ENCODE results near the gene FAM186B.

Gene FAM186B

GRCh38 chr12:49540229-49541139, 65.0 kb downstream of the FAM186B start:
- DNase-seq (ENCODE audit: low read depth in 2 of 2, low spot score in 1 of 2): no peak

DNA sequence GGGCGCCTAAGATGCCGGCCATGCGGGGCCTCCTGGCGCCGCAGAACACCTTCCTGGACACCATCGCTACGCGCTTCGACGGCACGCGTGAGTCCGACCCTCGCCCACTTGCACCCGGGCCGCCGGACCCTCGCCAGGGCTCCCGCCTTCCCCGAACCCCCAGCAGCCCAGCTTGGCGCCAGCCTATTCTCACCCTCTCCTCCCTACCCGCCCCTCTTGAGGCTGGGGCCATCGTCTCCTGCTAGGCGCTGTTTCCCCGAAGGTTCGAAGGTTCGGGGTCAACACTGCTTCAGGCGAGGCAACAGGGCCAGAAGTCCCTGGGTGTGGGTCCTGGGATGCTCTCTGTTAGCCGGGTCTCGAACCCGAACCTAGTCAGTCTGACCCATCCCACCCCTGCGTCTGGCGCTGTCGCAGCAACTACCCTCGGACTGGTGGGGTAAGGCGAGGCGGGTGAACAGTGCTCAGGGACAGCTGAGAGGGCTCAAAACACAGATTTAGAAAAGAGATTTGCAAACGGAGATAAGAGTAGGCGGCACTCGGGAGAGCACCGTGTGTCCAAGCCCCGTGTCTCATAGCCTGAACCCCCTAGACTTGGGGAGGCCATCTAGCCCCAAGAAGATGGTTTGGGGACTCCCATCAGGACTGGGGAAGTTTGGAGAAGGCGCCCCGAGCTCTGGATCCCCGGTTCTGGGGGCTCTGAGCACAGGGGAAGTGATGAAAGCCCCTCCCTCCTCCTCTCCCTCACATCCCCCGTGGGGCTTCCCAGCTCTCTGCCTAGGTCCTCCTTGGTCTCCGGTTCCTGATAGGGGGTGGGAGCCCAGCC, 65.8 kb downstream of the FAM186B start:
- DNase-seq (ENCODE audit: low read depth in 2 of 2, low spot score in 1 of 2): no peak

DNA sequence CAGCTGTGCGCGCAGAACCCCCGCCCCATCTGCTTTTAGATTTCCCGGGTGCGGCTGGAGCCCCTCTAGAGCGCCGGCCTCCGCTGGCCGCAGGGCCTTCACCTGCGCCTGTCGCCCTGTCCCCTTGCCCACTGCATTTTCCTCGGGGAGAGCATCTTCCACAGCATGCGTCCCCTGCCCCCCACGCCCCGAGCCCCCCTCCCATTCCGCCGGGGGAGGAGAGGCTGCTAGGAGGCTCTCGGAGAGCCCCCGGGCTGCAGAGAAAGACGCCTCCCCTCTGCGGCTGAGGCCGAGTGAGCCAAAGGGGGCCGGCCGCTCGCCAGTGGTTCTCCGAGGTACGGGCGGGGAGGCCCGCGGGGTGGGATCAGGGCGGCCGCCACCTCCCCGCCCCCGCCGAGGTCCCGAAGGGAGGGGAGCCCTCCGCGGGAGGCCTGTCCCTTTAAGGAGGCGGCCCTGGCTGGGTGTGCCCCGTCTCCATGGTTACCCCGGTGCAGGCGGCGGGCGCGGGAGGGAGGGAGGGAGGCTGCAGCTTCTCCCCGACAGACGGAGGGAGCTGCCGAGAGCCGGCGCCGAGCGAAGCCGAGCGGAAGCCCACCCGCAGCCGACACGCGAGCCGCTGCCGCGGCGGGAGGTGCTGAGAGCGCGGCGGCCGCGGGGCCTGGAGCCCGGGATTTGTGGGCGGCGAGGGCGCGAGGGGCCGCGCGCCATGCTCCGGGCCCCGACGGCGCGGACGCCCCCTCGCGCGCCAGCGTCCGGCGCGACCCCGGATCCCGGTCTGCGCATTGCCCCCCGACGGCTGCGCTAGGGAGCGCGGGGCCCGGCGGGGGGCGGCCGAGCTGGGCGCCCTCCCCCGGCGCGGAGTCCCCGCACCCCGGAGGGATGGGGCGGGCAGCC, 66.7 kb downstream of the FAM186B start, which contains the start of gene KCNH3:
KCNH3 (plus strand) TSS at position 521 of the 894 bp plus-strand sequence. CDS start 387 bp downstream, outside the sequence.
- peak; percentile 75 to 82 for DNase-seq (ENCODE audit: low read depth in 2 of 2, low spot score in 1 of 2)

DNA sequence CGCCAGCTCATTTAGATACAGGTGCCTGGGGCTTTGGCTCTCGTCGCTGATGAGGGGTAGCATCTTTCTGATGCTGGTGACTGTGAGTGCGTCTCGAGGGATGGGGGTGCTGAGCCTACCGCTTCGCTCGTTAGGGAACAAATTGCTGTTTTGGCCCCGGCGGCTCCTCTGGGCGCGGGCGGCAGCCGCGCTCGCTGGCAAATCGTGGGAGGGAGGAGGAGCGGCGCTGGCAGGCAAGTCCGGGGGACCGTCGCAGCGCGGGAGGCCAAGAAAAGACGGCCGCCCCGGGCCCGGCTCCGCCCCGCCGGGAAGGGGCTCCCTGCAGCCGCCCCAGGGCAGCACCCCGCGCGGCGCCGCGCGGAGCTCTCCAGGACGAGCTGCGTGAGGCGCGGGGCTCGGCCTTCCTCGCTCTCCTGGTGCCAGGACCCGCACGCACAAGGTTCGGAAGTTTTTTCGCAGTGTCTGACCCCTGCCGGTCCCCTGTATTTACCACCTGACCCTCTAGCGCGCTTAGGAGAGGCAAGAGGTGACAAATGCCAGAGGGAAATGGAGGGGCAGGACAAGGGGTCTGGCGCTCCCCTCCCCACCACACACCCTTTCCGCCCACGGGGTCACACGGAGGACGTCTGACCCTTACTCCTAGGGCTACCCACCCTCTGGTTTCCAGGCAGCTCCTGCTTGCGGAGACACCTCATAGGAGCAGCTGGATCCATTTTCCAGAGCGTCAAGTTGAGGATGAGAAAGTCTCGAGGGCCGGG, 67.5 kb downstream of the FAM186B start:
- no peak for DNase-seq (ENCODE audit: low read depth in 2 of 2, low spot score in 1 of 2)
